Measurements from ENCODE around the gene ARID1A. TPM values are rescaled to one million over a fixed set of nuclear protein-coding genes. Genes with fewer than 3 reads are reported as not detected.

The ARID1A gene
- total and polyA plus RNA-seq, 2 experiments from 2014 or later: 8.2 to 13.4 TPM

DNA sequence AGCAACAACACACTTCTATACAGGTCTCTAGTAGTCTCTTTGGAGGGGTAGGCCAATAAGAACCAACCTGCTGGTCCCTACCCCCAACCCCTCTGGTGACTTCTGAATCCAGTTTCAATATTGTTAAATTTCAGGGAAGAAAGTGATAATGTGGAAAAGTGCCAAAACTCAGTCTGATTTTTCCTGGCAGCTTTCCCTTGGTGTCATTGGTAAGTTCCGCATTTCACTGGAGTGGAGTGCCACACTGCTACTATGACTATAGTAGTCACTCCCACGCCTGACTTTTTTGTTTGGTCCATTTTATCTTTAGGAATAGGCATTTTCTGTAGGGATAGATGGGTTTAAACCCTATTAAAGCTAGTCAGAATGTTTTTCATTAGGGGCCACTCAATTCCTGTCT, 5.7 kb upstream of the ARID1A start:
- Histone ChIP-seq H3K4me3 (no peak overlapping the region), H2AFZ (no peak overlapping the region), H3K9ac (no peak overlapping the region), H3K36me3 (ENCODE audit: low read depth) (no peaks in the 10 kb centered on the region), H3K4me2 (ENCODE audit: unreplicated experiment) (no peak overlapping the region), H4K20me1 (ENCODE audit: insufficient read depth) (no peaks in the 10 kb centered on the region), H3K79me2 (ENCODE audit: insufficient read depth) (no peaks in the 10 kb centered on the region), H3K9me3 (ENCODE audit: low read depth) (no peaks in the 10 kb centered on the region), H3K9me2 (ENCODE audit: insufficient read depth) (no peaks in the 10 kb centered on the region), H3K27ac (no peak overlapping the region), H3K4me1 (ENCODE audit: insufficient read depth) (peaks cover 24% of the 10 kb centered on the region), H3F3A (ENCODE audit: insufficient read depth) (peaks cover 34% of the 10 kb centered on the region), H3K27me3 (replicated peaks; ENCODE audit: insufficient read depth) (no peaks in the 10 kb centered on the region)
- 79 to 89% methylated on average over 2 of the region's 2 CpGs for WGBS, 2 experiments (ENCODE audit: low coverage in 1 of 2, low lambda C conversion rate in 2 of 2, missing lambda C conversion rate in 2 of 2)
- in situ Hi-C loops (cut with MboI): loop anchor here (10.0 kb wide), 1 partner anchor 95 kb away; the partner anchor contains the start of gene PIGV
- DNase-seq: no peak
- TF ChIP-seq EZH2phosphoT487 (IDR thresholded peaks at IDR 0.05; ENCODE audit: insufficient read depth, low read depth): no peak
- no peak for TF ChIP-seq EZH2 (IDR thresholded peaks at IDR 0.05; ENCODE audit: insufficient read depth, poor library complexity, severe bottlenecking)

DNA sequence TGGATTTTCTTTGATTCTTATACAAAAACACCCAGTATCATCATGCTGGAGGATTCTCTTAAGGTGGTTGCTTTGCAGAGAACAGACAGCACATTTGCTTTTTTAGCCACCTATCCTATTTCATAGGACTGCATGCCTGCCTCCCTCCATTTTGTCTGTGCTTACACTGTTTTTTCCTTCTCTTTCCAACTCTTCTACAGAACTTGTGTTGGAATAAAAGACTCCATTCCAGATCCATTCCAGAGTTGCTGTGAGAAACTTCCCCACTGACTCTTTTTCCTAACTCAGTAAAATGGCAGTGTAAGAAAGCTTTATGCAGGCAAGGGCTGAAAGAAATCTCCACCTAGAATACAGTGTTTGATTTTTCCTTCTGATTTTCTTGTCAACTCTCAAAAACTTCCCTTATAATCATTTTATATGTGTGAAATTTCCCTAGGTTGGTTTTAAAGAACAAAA, 5.2 kb upstream of the ARID1A start:
- no peak for DNase-seq
- peaks cover 34% of the 10 kb centered on the region for H3F3A ChIP-seq (ENCODE audit: insufficient read depth)
- no peaks in the 10 kb centered on the region for H3K9me2 ChIP-seq (ENCODE audit: insufficient read depth)
- no peak overlapping the region for H3K27ac ChIP-seq
- no peaks in the 10 kb centered on the region for H3K9me3 ChIP-seq (ENCODE audit: low read depth)
- no peaks in the 10 kb centered on the region for H3K79me2 ChIP-seq (ENCODE audit: insufficient read depth)
- no peaks in the 10 kb centered on the region for H3K36me3 ChIP-seq (ENCODE audit: low read depth)
- no peak overlapping the region for H3K4me2 ChIP-seq (ENCODE audit: unreplicated experiment)
- no peak overlapping the region for H3K9ac ChIP-seq
- no peak overlapping the region for H3K4me3 ChIP-seq
- H4K20me1 ChIP-seq (ENCODE audit: insufficient read depth): no peaks in the 10 kb centered on the region
- TF ChIP-seq EZH2 (IDR thresholded peaks at IDR 0.05; ENCODE audit: insufficient read depth, poor library complexity, severe bottlenecking): no peak
- no peak for TF ChIP-seq EZH2phosphoT487 (IDR thresholded peaks at IDR 0.05; ENCODE audit: insufficient read depth, low read depth)
- no peaks in the 10 kb centered on the region for H3K27me3 ChIP-seq (replicated peaks; ENCODE audit: insufficient read depth)
- peaks cover 24% of the 10 kb centered on the region for H3K4me1 ChIP-seq (ENCODE audit: insufficient read depth)
- in situ Hi-C loops (cut with MboI): loop anchor here (10.0 kb wide), 1 partner anchor 94 kb away; the partner anchor contains the start of gene PIGV
- H2AFZ ChIP-seq: peak overlapping the region; percentile 43

DNA sequence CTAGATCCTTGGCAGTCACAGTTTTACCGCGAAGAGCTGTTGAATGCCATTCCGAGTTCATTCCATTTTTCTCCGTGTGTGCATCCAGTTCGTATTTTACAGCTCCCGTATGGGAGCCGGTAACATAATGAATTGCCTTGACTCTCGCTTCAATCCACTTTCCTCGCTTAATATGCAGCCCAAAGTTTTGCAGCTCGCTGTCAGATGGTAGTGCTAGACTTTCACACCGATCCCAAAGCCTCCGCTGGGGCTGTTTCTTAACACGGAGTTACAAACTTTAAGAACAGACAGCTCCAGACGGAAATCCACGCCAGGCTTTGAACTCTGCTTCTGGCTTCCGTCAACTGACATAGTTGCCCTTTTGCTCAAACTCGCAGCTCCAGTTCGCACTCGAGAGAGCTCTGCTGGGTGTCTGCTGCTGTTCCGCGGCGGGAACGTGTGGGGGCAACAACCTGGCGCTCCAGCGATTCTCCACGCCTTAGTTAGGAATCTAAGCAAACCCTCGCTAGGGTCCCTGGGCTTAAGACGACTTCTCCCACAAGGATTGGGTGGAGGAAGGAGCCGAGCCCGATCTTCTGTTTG, 3.5 kb upstream of the ARID1A start:
- peak overlapping the region; percentile 83 for H3K9ac ChIP-seq
- in situ Hi-C loops (cut with MboI): loop anchor here (10.0 kb wide), 1 partner anchor 92 kb away; the partner anchor contains the start of gene PIGV
- H3K27ac ChIP-seq: peak overlapping the region; percentile 91
- WGBS, 2 experiments (ENCODE audit: low coverage in 1 of 2, low lambda C conversion rate in 2 of 2, missing lambda C conversion rate in 2 of 2): 1% methylated on average over 30 of the region's 30 CpGs
- DNase-seq: peak; percentile 93
- peaks cover 34% of the 10 kb centered on the region for H3F3A ChIP-seq (ENCODE audit: insufficient read depth)
- peak overlapping the region; percentile 97 for H2AFZ ChIP-seq
- H3K4me1 ChIP-seq (ENCODE audit: insufficient read depth): peaks cover 24% of the 10 kb centered on the region
- peaks cover 11% of the 10 kb centered on the region for H3K79me2 ChIP-seq (ENCODE audit: insufficient read depth)
- no peak for TF ChIP-seq EZH2 (IDR thresholded peaks at IDR 0.05; ENCODE audit: insufficient read depth, poor library complexity, severe bottlenecking)
- no peak for TF ChIP-seq EZH2phosphoT487 (IDR thresholded peaks at IDR 0.05; ENCODE audit: insufficient read depth, low read depth)
- H3K4me2 ChIP-seq (ENCODE audit: unreplicated experiment): peak overlapping the region; percentile 94
- H3K9me2 ChIP-seq (ENCODE audit: insufficient read depth): no peaks in the 10 kb centered on the region
- no peaks in the 10 kb centered on the region for H3K9me3 ChIP-seq (ENCODE audit: low read depth)
- H3K36me3 ChIP-seq (ENCODE audit: low read depth): no peaks in the 10 kb centered on the region
- peak overlapping the region; percentile 77 for H3K4me3 ChIP-seq
- no peaks in the 10 kb centered on the region for H3K27me3 ChIP-seq (replicated peaks; ENCODE audit: insufficient read depth)
- H4K20me1 ChIP-seq (ENCODE audit: insufficient read depth): no peaks in the 10 kb centered on the region

DNA sequence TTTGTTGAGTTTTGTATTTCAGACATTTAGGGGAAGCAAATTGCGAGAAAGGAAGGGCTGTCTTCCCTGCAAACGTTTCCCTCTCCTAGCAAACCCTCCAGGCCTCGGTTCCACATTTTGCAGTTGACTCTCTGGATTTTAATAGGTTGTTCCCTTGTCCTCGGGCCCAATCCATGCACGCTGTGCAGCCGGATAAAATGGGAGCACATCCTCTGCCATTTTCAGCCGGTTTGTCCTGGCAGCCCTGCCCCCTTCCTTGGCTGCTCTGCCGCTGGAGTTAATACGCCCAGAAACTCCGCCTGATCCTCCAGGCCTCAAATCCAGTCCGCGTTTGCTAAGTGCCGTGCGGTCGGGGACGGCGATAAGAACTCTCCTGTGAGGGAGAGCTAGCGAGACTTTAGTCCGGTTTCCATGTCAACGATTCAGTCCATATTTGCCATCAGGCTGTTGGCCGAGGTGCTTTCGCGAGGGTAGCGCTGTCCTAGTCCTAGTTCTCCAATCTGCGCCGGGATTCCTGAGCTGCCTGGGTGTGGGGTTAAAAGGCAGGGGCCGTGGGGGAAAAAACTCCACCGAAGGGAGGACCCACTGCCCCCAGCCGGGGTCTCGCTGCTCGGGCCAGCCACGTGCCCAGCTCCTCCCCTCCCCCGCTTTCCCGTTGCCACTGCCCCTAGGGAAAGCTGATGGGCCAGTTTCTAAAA, 2.9 kb upstream of the ARID1A start:
- WGBS, 2 experiments (ENCODE audit: low coverage in 1 of 2, low lambda C conversion rate in 2 of 2, missing lambda C conversion rate in 2 of 2): 0 to 1% methylated on average over 30 to 34 of the region's 34 CpGs
- in situ Hi-C loops (cut with MboI): loop anchor here (10.0 kb wide), 1 partner anchor 92 kb away; the partner anchor contains the start of gene PIGV
- peaks cover 16% of the 10 kb centered on the region for H3K79me2 ChIP-seq (ENCODE audit: insufficient read depth)
- H3K36me3 ChIP-seq (ENCODE audit: low read depth): no peaks in the 10 kb centered on the region
- peak; percentile 99 for DNase-seq
- peak overlapping the region; percentile 94 for H3K4me2 ChIP-seq (ENCODE audit: unreplicated experiment)
- H3F3A ChIP-seq (ENCODE audit: insufficient read depth): peaks cover 34% of the 10 kb centered on the region
- H3K27ac ChIP-seq: peak overlapping the region; percentile 91
- H3K4me1 ChIP-seq (ENCODE audit: insufficient read depth): peaks cover 24% of the 10 kb centered on the region
- no peaks in the 10 kb centered on the region for H4K20me1 ChIP-seq (ENCODE audit: insufficient read depth)
- H2AFZ ChIP-seq: peak overlapping the region; percentile 97
- H3K9ac ChIP-seq: peak overlapping the region; percentile 83
- TF ChIP-seq EZH2 (IDR thresholded peaks at IDR 0.05; ENCODE audit: insufficient read depth, poor library complexity, severe bottlenecking): no peak
- TF ChIP-seq EZH2phosphoT487 (IDR thresholded peaks at IDR 0.05; ENCODE audit: insufficient read depth, low read depth): no peak
- no peaks in the 10 kb centered on the region for H3K9me3 ChIP-seq (ENCODE audit: low read depth)
- no peaks in the 10 kb centered on the region for H3K27me3 ChIP-seq (replicated peaks; ENCODE audit: insufficient read depth)
- H3K4me3 ChIP-seq: peak overlapping the region; percentile 77
- no peaks in the 10 kb centered on the region for H3K9me2 ChIP-seq (ENCODE audit: insufficient read depth)
